Uterus (tissue), 4 donors: ENCODE results near the gene KLHL28. TPM values are rescaled to one million over a fixed set of nuclear protein-coding genes. Genes with fewer than 3 reads are reported as not detected.

Experiments
- DNase-seq, 2 donors: peaks; one replicate each; pipeline ENCODE4 v3.0.0-alpha.2; 2019 to 2020
- H3K27ac ChIP-seq, 2 donors: fragments of 200-600 bp; sonication (generic); 1 replicate in 1 of 2; 2 replicates in 1 of 2; pipeline ENCODE4 v1.5.1; 2016 to 2018
- H3K27me3 ChIP-seq, 2 donors: fragments of 200-600 bp; sonication (generic); one replicate each; pipeline ENCODE4 v1.5.1; 2018 to 2019; ENCODE audit warnings: control low read depth in 1 of 2
- H3K36me3 ChIP-seq, 2 donors: fragments of 200-600 bp; sonication (generic); one replicate each; pipeline ENCODE4 v1.5.1; 2019; ENCODE audit warnings: control low read depth in 1 of 2
- H3K4me1 ChIP-seq, 2 donors: fragments of 200-600 bp; sonication (generic); one replicate each; pipeline ENCODE4 v1.5.1; 2018 to 2019; ENCODE audit warnings: control low read depth in 1 of 2
- H3K4me3 ChIP-seq, 2 donors: fragments of 200-600 bp; sonication (generic); 1 replicate in 1 of 2; 2 replicates in 1 of 2; pipeline ENCODE4 v1.5.1; 2018 to 2019; ENCODE audit warnings: mild to moderate bottlenecking in 1 of 2
- H3K9me3 ChIP-seq, 2 donors: fragments of 200-600 bp; sonication (generic); one replicate each; pipeline ENCODE4 v1.5.1; 2019; ENCODE audit warnings: control low read depth in 1 of 2
- CTCF ChIP-seq, 4 experiments: fragments of 200-600 bp in 2 of 4; fragments of 450-650 bp in 2 of 4; sonication (generic) in 2 of 4; IDR thresholded peaks; one replicate each; pipeline ENCODE4 v1.5.1; 2016 to 2019; ENCODE audit warnings: antibody characterized with exemption in 4 of 4, mild to moderate bottlenecking in 2 of 4, moderate library complexity in 1 of 4
- POLR2A ChIP-seq, 2 donors: fragments of 450-650 bp; IDR thresholded peaks; one replicate each; pipeline ENCODE4 v1.6.1; 2016; ENCODE audit warnings: antibody characterized with exemption in 2 of 2, mild to moderate bottlenecking in 1 of 2, moderate library complexity in 1 of 2
- intact Hi-C: fragments of 100-400 bp; cut with DNase I; formaldehyde crosslinking; loops from one replicate; pipeline ENCODE4 v1.15.1; 2023; ENCODE audit warnings: low total_unique reads
- total RNA-seq, 4 donors: library from RNA; depleted of rRNA in 3 of 4; stranded (reverse); fragments of >200 nt in 3 of 4; gene quantifications; one replicate each; pipeline versions ENCODE4 v1.1.0 to v1.2.4, GENCODE V29; 2014 to 2023
- donor health status: DM: yes; HTN: yes; CAD: no.

Gene KLHL28
- total RNA-seq, 4 donors from 2014 or later: 3.6 to 40.2 (median 16.0) TPM

- no peak overlapping the region for H3K27ac ChIP-seq
- DNase-seq: no peak
Measured at GRCh38 chr14:44928793-44929192, 33.0 kb downstream of the KLHL28 start.

GRCh38 chr14:44914849-44915248 lies 46.9 kb downstream of the KLHL28 start:
- no peaks in the 10 kb centered on the region for H3K36me3 ChIP-seq
- no peak overlapping the region for H3K4me3 ChIP-seq
- H3K27ac ChIP-seq: no peak overlapping the region
- no peaks in the 10 kb centered on the region for H3K27me3 ChIP-seq
- no peaks in the 10 kb centered on the region for H3K9me3 ChIP-seq
- DNase-seq: no peak
- H3K4me1 ChIP-seq: peaks cover 0 to 3% of the 10 kb centered on the region in 2 donors
- intact Hi-C loops: no loop called here
- TF ChIP-seq POLR2A (IDR thresholded peaks at IDR 0.05) (no peak), CTCF (IDR thresholded peaks at IDR 0.05) (no peak)

More at GRCh38 chr14:44928793-44929192, 33.0 kb downstream of the KLHL28 start:
- intact Hi-C loops: no loop called here
- Histone ChIP-seq H3K9me3 (no peaks in the 10 kb centered on the region), H3K36me3 (no peaks in the 10 kb centered on the region), H3K4me3 (no peak overlapping the region), H3K4me1 (no peaks in the 10 kb centered on the region), H3K27me3 (no peaks in the 10 kb centered on the region)
- no peak for TF ChIP-seq CTCF (IDR thresholded peaks at IDR 0.05)

GRCh38 chr14:44912041-44912869 lies 49.5 kb downstream of the KLHL28 start:
- no peak overlapping the region for H3K27ac ChIP-seq

GRCh38 chr14:44910821-44911220 lies 50.9 kb downstream of the KLHL28 start:
- Histone ChIP-seq H3K27ac (no peak overlapping the region), H3K9me3 (no peaks in the 10 kb centered on the region), H3K36me3 (no peaks in the 10 kb centered on the region), H3K4me3 (no peak overlapping the region), H3K4me1 (peaks cover 0 to 3% of the 10 kb centered on the region in 2 donors), H3K27me3 (no peaks in the 10 kb centered on the region)
- DNase-seq: no peak
- intact Hi-C loops: no loop called here
- TF ChIP-seq CTCF (IDR thresholded peaks at IDR 0.05): no peak
- TF ChIP-seq POLR2A (IDR thresholded peaks at IDR 0.05): no peak

More at GRCh38 chr14:44912041-44912869, 49.5 kb downstream of the KLHL28 start:
- Histone ChIP-seq H3K36me3 (no peaks in the 10 kb centered on the region), H3K9me3 (no peaks in the 10 kb centered on the region), H3K27me3 (no peaks in the 10 kb centered on the region), H3K4me3 (peak overlapping the region; percentile 13 to 50), H3K4me1 (peaks cover 0 to 3% of the 10 kb centered on the region in 2 donors)
- TF ChIP-seq CTCF (IDR thresholded peaks at IDR 0.05): no peak
- no peak for TF ChIP-seq POLR2A (IDR thresholded peaks at IDR 0.05)
- DNase-seq: peak in 1 of 2 donors; percentile 19
- intact Hi-C loops: no loop called here

- Histone ChIP-seq H3K36me3 (no peaks in the 10 kb centered on the region), H3K27ac (no peak overlapping the region), H3K27me3 (no peaks in the 10 kb centered on the region), H3K9me3 (no peaks in the 10 kb centered on the region), H3K4me1 (no peaks in the 10 kb centered on the region), H3K4me3 (no peak overlapping the region)
- TF ChIP-seq CTCF (IDR thresholded peaks at IDR 0.05): no peak
- TF ChIP-seq POLR2A (IDR thresholded peaks at IDR 0.05): no peak
- intact Hi-C loops: no loop called here
- DNase-seq: no peak
Measured at GRCh38 chr14:44901696-44902095, 60.1 kb downstream of the KLHL28 start.
